CD4-positive, alpha-beta T cell (primary cell): ENCODE data around the gene MAPRE2. TPM values are rescaled to one million over a fixed set of nuclear protein-coding genes. Genes with fewer than 3 reads are reported as not detected.

Experiments
- ATAC-seq: fragments of 200-7000 bp; cut with Tn5 transposase; one replicate; pipeline ENCODE4 v1.10.0; 2022; ENCODE audit warnings: mild to moderate bottlenecking; ENCODE audit not compliant: poor library complexity
- CTCF ChIA-PET: fragments of 350-600 bp; sonication (Branson Sonifier 250); formaldehyde crosslinking; loops from one replicate; lab custom pipeline; 2021; ENCODE audit warnings: antibody characterized with exemption, inconsistent platforms; lab: Charles Lee
- POLR2A ChIA-PET: fragments of 350-600 bp; sonication (Branson Sonifier 250); formaldehyde crosslinking; loops from one replicate; lab custom pipeline; 2021; ENCODE audit warnings: antibody characterized with exemption, inconsistent platforms; lab: Charles Lee
- DNase-seq, 14 experiments: peaks; one replicate each; pipeline ENCODE4 v3.0.0-alpha.2; 2013 to 2020; ENCODE audit warnings: mixed read lengths in 2 of 14
- H3K27ac ChIP-seq, 2 donors: one replicate each; pipeline versions ENCODE4 v1.5.1 to v1.7.0; 2013; ENCODE audit warnings: low read length in 2 of 2, low read depth in 1 of 2, mild to moderate bottlenecking in 1 of 2
- H3K27me3 ChIP-seq, 2 experiments: 1 replicate in 1 of 2; 2 replicates in 1 of 2; pipeline versions ENCODE4 v1.6.1 to v1.7.0; 2013; ENCODE audit warnings: low read length in 2 of 2, control low read depth in 1 of 2, mild to moderate bottlenecking in 1 of 2, moderate library complexity in 1 of 2; ENCODE audit not compliant: insufficient read depth in 2 of 2, control insufficient read depth in 1 of 2
- H3K36me3 ChIP-seq: one replicate; pipeline ENCODE4 v1.6.1; 2013; ENCODE audit warnings: low read length, control low read depth; ENCODE audit not compliant: insufficient read depth
- H3K4me1 ChIP-seq: one replicate; pipeline ENCODE4 v1.6.1; 2013; ENCODE audit warnings: low read length, control low read depth; ENCODE audit not compliant: insufficient read depth
- H3K4me3 ChIP-seq: one replicate; pipeline ENCODE4 v1.5.1; 2013; ENCODE audit warnings: mild to moderate bottlenecking, low read length, moderate library complexity
- H3K9me3 ChIP-seq, 2 experiments: 1 replicate in 1 of 2; 2 replicates in 1 of 2; pipeline versions ENCODE4 v1.6.1 to v1.7.0; 2013; ENCODE audit warnings: low read length in 2 of 2, mild to moderate bottlenecking in 2 of 2, control low read depth in 1 of 2, moderate library complexity in 1 of 2; ENCODE audit not compliant: control insufficient read depth in 1 of 2, insufficient read depth in 1 of 2
- H3K27ac Mint-ChIP-seq: one replicate; pipeline ENCODE4 v1.8.0; 2020; ENCODE audit warnings: mixed read lengths
- H3K27me3 Mint-ChIP-seq: one replicate; pipeline ENCODE4 v1.8.0; 2021; ENCODE audit warnings: mixed read lengths
- H3K36me3 Mint-ChIP-seq: one replicate; pipeline ENCODE4 v1.8.0; 2021; ENCODE audit warnings: low read depth, mixed read lengths
- H3K4me1 Mint-ChIP-seq: one replicate; pipeline ENCODE4 v1.8.0; 2021; ENCODE audit warnings: low read depth, mixed read lengths
- H3K4me3 Mint-ChIP-seq: one replicate; pipeline ENCODE4 v1.8.0; 2020; ENCODE audit warnings: mild to moderate bottlenecking, mixed read lengths
- H3K9me3 Mint-ChIP-seq: one replicate; pipeline ENCODE4 v1.8.0; 2020; ENCODE audit warnings: mixed read lengths
- CTCF ChIP-seq: fragments of 200-600 bp; IDR thresholded peaks from one replicate; pipeline ENCODE4 v1.8.0; 2022; ENCODE audit warnings: antibody characterized with exemption, mild to moderate bottlenecking
- intact Hi-C, 2 experiments: fragments of 100-400 bp; cut with DNase I in 1 of 2; cut with micrococcal nuclease in 1 of 2; formaldehyde crosslinking; loops; one replicate each; pipeline versions ENCODE4 v1.15.1 to v1.9.0; 2023 to 2025; cut with DNase I, micrococcal nuclease
- total RNA-seq, 174 experiments: library from RNA in 2 of 174; stranded (reverse) in 2 of 174; gene quantifications; one replicate each; pipeline ENCODE4 v1.2.3 and lab custom pipeline; 2021 to 2026

Gene MAPRE2
- total RNA-seq, 2 experiments from 2014 or later: 108 to 112 TPM

- no peak overlapping the region for H3K27ac ChIP-seq
- Mint-ChIP-seq H3K4me1 (no peaks in the 10 kb centered on the region), H3K27me3 (no peaks in the 10 kb centered on the region), H3K4me3 (no peak overlapping the region), H3K27ac (no peak overlapping the region), H3K36me3 (no peaks in the 10 kb centered on the region), H3K9me3 (no peaks in the 10 kb centered on the region)
- no peaks in the 10 kb centered on the region for H3K4me1 ChIP-seq
- no peaks in the 10 kb centered on the region for H3K9me3 ChIP-seq
- no peaks in the 10 kb centered on the region for H3K27me3 ChIP-seq
- ChIA-PET POLR2A (no interaction called here), CTCF (no interaction called here)
- ATAC-seq: no peak
- intact Hi-C loops: no loop called here
- no peak overlapping the region for H3K4me3 ChIP-seq
- no peak for TF ChIP-seq CTCF
- no peaks in the 10 kb centered on the region for H3K36me3 ChIP-seq
- DNase-seq: no peak
Observed at GRCh38 chr18:35191698-35192025, 150.4 kb downstream of the MAPRE2 start.

GRCh38 chr18:35192415-35192814 is 151.2 kb downstream of the MAPRE2 start:
- CTCF ChIA-PET: interaction anchor here (0.9 kb wide), 1 partner anchor 38 kb away, joined by 3 read pairs; no protein-coding TSS in a partner anchor
- no peaks in the 10 kb centered on the region for H3K9me3 ChIP-seq
- intact Hi-C loops: no loop called here

More at GRCh38 chr18:35192415-35192814, 151.2 kb downstream of the MAPRE2 start:
- no peaks in the 10 kb centered on the region for H3K36me3 Mint-ChIP-seq
- Histone ChIP-seq H3K4me1 (no peaks in the 10 kb centered on the region), H3K36me3 (no peaks in the 10 kb centered on the region), H3K27ac (no peak overlapping the region), H3K27me3 (no peaks in the 10 kb centered on the region), H3K4me3 (no peak overlapping the region)
- no peaks in the 10 kb centered on the region for H3K9me3 Mint-ChIP-seq
- no peak for ATAC-seq
- no peaks in the 10 kb centered on the region for H3K4me1 Mint-ChIP-seq
- POLR2A ChIA-PET: no interaction called here
- no peak overlapping the region for H3K27ac Mint-ChIP-seq
- H3K27me3 Mint-ChIP-seq: no peaks in the 10 kb centered on the region
- H3K4me3 Mint-ChIP-seq: no peak overlapping the region
- no peak for TF ChIP-seq CTCF
- DNase-seq: no peak

Other genes starting within 250 kb of the MAPRE2 start
- 10 to 100 TPM in 1 of 2 experiments, 1 to 10 TPM in 1; 7.6 to 10.0 TPM for gene ZNF397, start 199.6 kb downstream of the MAPRE2 start, total RNA-seq
- gene ZSCAN30, start 248.8 kb downstream of the MAPRE2 start, total RNA-seq: 10 to 100 TPM in 1 of 2 experiments, 1 to 10 TPM in 1; 9.6 to 11.6 TPM